ENCODE results near the gene ENTPD2. TPM values are rescaled to one million over a fixed set of nuclear protein-coding genes. Genes with fewer than 3 reads are reported as not detected.

ENTPD2 gene
- total and polyA plus RNA-seq, 10 of the 15 experiments (the other 5 are each of a cell fraction or from before 2014, with no cell fraction given): 0.15 to 1.8 (median 0.65) TPM; not detected in 2

GRCh38 chr9:137070201-137070905 is 16.5 kb upstream of the ENTPD2 start, which contains the start of gene SAPCD2 (continued):
- TF ChIP-seq ZNF687 (IDR thresholded peaks at IDR 0.05): peak; percentile 53
- peak; percentile 78 for TF ChIP-seq SP1 (IDR thresholded peaks at IDR 0.05; ENCODE audit: low read depth, low read length)
- peak; percentile 62; the same call in 1 of the 2 replicates for TF ChIP-seq DPF2 (IDR thresholded peaks at IDR 0.05)
- TF ChIP-seq RELB (IDR thresholded peaks at IDR 0.05; ENCODE audit: low read depth): 0 out of 2 replicates have a peak, but pooled peaks have one; percentile 11
- TF ChIP-seq ZBTB40 (IDR thresholded peaks at IDR 0.05; ENCODE audit: borderline replicate concordance): peak; percentile 34; the same call in 1 of the 2 replicates
- peak; percentile 84 for TF ChIP-seq LARP7 (IDR thresholded peaks at IDR 0.05)
- no peak for TF ChIP-seq YBX1 (IDR thresholded peaks at IDR 0.05)
- peak; percentile 31 for TF ChIP-seq KLF5 (IDR thresholded peaks at IDR 0.05; ENCODE audit: partially characterized antibody)
- TF ChIP-seq SMARCA5 (IDR thresholded peaks at IDR 0.05): no peak
- no peak for TF ChIP-seq TCF12 (IDR thresholded peaks at IDR 0.05; ENCODE audit: low read depth, low read length)
- peak; percentile 14; the same call in 1 of the 2 replicates for TF ChIP-seq CHD2 (IDR thresholded peaks at IDR 0.05; ENCODE audit: borderline replicate concordance, low read depth, low read length)
- peak; percentile 2 to 60; a peak in 2 of 4 replicates for TF ChIP-seq BHLHE40 (IDR thresholded peaks at IDR 0.05; ENCODE audit: borderline replicate concordance in 1 of 2, low read depth in 2 of 2, low read length in 1 of 2)
- 0 out of 2 replicates have a peak, but pooled peaks have one; percentile 49 for TF ChIP-seq NBN (IDR thresholded peaks at IDR 0.05)
- TF ChIP-seq IRF5 (IDR thresholded peaks at IDR 0.05; ENCODE audit: borderline replicate concordance): no peak
- peak; percentile 28; the same call in 1 of the 2 replicates for TF ChIP-seq CREM (IDR thresholded peaks at IDR 0.05; ENCODE audit: low read depth)
- 0 out of 2 replicates have a peak, but pooled peaks have one; percentile 22 for TF ChIP-seq HDGF (IDR thresholded peaks at IDR 0.05)
